Chondrocyte (in vitro differentiated cells): ENCODE results near the gene SEPTIN2. TPM values are rescaled to one million over a fixed set of nuclear protein-coding genes. Genes with fewer than 3 reads are reported as not detected.
A peak's percentile ranks its signal among the peaks of the same experiment; 100 is the strongest.

Experiments used
- DNase-seq: peaks from one replicate; pipeline ENCODE4 v3.0.0; 2021; ENCODE audit warnings: mixed read lengths, low spot score
- H3K27ac Mint-ChIP-seq: one replicate; pipeline ENCODE4 v1.8.0; 2021; ENCODE audit warnings: mild to moderate bottlenecking, moderate library complexity, mixed read lengths; ENCODE audit not compliant: unreplicated experiment
- H3K27me3 Mint-ChIP-seq: 2 replicates; pipeline ENCODE4 v1.8.0; 2021; ENCODE audit warnings: low read depth, mixed read lengths
- H3K36me3 Mint-ChIP-seq: 2 replicates; pipeline ENCODE4 v1.8.0; 2021; ENCODE audit warnings: low read depth, mixed read lengths
- H3K4me1 Mint-ChIP-seq: 2 replicates; pipeline ENCODE4 v1.8.0; 2021; ENCODE audit warnings: low read depth, mild to moderate bottlenecking, mixed read lengths
- H3K4me3 Mint-ChIP-seq: one replicate; pipeline ENCODE4 v1.8.0; 2021; ENCODE audit warnings: mild to moderate bottlenecking, moderate library complexity, mixed read lengths; ENCODE audit not compliant: unreplicated experiment
- H3K9me3 Mint-ChIP-seq: 2 replicates; pipeline ENCODE4 v1.8.0; 2021; ENCODE audit warnings: low read depth, mixed read lengths
- total RNA-seq: library from RNA; stranded (reverse); gene quantifications from 3 replicates; pipeline ENCODE4 v1.2.1, GENCODE V29; 2021
- TF ChIP-seq, protein P1 (sequence below): fragments of 200-600 bp; sonication (generic); IDR thresholded peaks from 2 replicates; pipeline ENCODE4 v1.5.0; 2021; ENCODE audit warnings: antibody characterized with exemption, mild to moderate bottlenecking, moderate library complexity

SEPTIN2 gene
- total RNA-seq, 1 donor from 2014 or later, result 465 TPM

DNA sequence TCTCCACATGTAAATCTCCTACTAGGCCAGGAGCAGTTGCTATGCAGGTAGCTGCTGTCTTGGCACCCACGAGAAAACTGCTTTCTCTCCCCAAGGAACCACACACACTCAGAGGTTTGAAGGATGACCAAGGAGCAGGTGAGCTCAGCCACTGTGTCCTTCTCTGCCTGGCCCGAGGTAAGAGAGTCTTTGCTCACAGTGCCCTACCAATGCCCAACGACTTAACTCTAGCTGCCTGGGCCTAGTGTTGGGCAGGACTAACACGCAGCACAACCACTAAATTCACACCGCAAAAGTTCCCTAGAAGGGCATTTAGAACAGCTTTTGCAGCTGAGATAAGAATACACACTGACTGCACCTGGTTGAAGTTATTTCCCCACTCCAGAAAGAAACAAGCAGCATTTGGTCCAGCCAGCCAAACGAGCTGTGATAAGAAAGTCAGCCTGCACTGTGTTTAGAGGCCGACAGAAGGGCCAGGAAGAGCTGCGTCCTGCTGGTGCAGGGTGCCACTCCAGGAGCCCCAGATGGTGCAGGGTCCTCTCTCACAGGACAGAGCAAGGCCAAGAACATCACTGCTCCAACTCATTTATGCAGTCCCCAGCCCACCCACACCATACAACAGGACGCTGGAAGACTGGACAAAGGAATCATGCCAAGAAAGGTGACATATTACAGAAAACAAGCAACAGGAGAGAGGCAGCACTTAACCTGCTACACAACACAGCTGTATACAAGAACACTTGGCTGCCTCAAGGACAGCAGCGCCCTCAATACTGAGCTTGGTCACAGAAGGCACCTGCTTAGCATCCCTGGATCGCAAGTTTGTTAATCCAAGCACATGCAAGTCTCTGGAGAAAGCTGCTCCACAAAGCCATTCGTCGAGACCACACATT is 12.7 kb upstream of the SEPTIN2 start:
- Mint-ChIP-seq H3K4me3 (no peak overlapping the region), H3K27ac (peak overlapping the region; percentile 49), H3K9me3 (no peaks in the 10 kb centered on the region), H3K4me1 (peaks cover 14% of the 10 kb centered on the region), H3K36me3 (no peaks in the 10 kb centered on the region), H3K27me3 (no peaks in the 10 kb centered on the region)
- TF ChIP-seq, protein P1, sequence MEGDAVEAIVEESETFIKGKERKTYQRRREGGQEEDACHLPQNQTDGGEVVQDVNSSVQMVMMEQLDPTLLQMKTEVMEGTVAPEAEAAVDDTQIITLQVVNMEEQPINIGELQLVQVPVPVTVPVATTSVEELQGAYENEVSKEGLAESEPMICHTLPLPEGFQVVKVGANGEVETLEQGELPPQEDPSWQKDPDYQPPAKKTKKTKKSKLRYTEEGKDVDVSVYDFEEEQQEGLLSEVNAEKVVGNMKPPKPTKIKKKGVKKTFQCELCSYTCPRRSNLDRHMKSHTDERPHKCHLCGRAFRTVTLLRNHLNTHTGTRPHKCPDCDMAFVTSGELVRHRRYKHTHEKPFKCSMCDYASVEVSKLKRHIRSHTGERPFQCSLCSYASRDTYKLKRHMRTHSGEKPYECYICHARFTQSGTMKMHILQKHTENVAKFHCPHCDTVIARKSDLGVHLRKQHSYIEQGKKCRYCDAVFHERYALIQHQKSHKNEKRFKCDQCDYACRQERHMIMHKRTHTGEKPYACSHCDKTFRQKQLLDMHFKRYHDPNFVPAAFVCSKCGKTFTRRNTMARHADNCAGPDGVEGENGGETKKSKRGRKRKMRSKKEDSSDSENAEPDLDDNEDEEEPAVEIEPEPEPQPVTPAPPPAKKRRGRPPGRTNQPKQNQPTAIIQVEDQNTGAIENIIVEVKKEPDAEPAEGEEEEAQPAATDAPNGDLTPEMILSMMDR, result no peak
- DNase-seq, result no peak

DNA sequence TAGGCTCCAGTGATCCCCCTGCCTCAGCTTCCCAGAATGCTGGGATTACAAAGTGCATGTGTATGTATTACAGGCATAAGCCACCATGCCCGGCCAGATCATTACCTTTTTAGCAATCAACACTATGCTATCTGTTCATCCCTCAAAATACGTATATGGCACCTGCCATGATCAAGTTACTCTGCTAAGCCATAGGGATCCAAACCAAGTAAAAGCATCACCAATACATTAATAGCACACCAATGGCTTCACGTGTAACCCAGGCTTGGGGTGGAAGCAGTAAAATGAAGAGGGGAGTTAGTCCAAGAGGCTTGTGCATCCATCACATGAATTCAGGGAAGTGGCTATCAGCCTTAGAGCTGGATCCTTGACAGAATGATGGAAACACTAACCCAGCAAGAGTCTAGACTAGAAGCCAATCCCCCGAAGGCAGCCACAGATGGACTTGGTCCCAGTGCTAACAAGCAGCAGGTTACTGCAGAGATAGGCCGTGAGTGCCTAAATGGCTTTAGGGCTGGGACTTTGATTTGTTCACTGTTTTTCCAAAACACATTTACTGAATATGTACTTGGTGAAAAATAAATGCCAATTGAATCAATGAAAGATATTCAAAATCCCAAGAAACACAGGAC is 11.6 kb upstream of the SEPTIN2 start:
- Mint-ChIP-seq H3K9me3 (no peaks in the 10 kb centered on the region), H3K4me1 (peaks cover 23% of the 10 kb centered on the region), H3K27me3 (no peaks in the 10 kb centered on the region), H3K36me3 (no peaks in the 10 kb centered on the region), H3K4me3 (no peak overlapping the region), H3K27ac (no peak overlapping the region)
- DNase-seq, result no peak
- TF ChIP-seq, protein P1, result no peak

DNA sequence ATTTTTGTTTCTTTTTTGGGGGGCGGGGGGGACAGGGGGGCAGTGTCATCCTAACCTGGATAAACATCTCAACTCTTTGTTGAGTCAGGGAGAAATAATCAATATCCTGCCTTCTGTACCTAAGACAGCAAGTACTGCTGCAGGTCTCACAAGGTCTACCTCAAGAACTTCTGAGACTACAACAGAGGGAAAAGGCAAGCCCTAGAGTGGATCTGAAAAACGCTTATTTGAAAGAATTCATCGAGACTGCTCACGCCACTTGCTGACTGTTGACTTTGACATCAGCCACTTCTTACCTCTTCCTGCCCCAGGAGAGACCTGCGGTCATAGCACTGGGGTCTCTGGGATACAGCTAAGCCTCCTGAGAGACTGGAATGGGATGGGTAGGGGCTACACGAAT is 8.7 kb upstream of the SEPTIN2 start:
- Mint-ChIP-seq H3K36me3 (no peaks in the 10 kb centered on the region), H3K27me3 (no peaks in the 10 kb centered on the region), H3K27ac (no peak overlapping the region), H3K9me3 (no peaks in the 10 kb centered on the region), H3K4me1 (peaks cover 50% of the 10 kb centered on the region), H3K4me3 (no peak overlapping the region)
- DNase-seq, result no peak
- TF ChIP-seq, protein P1, result no peak

DNA sequence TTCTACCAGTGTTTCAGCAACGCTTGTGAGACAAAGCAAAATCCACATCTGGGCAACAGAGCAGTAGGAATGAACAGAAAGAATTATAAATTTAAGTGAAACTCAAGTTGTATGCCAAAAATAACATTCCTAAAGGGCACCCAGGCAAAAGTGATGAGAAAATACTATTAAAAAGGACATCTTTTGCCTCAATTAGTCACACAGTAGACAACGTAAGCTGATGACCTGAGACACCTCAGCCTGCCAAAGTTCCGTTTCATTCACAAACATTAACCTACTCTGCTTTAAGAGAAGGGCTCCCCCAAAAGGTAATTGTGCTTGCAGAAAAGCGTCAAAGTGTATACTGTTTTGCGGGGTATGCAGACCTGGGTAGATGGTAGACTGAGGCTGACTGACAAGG is 7.5 kb upstream of the SEPTIN2 start:
- no peak overlapping the region for H3K4me3 Mint-ChIP-seq
- no peak for DNase-seq
- TF ChIP-seq, protein P1, result no peak
- peaks cover 60% of the 10 kb centered on the region for H3K4me1 Mint-ChIP-seq
- H3K36me3 Mint-ChIP-seq, result no peaks in the 10 kb centered on the region
- H3K9me3 Mint-ChIP-seq, result no peaks in the 10 kb centered on the region
- H3K27ac Mint-ChIP-seq, result peak overlapping the region; percentile 83
- no peaks in the 10 kb centered on the region for H3K27me3 Mint-ChIP-seq

DNA sequence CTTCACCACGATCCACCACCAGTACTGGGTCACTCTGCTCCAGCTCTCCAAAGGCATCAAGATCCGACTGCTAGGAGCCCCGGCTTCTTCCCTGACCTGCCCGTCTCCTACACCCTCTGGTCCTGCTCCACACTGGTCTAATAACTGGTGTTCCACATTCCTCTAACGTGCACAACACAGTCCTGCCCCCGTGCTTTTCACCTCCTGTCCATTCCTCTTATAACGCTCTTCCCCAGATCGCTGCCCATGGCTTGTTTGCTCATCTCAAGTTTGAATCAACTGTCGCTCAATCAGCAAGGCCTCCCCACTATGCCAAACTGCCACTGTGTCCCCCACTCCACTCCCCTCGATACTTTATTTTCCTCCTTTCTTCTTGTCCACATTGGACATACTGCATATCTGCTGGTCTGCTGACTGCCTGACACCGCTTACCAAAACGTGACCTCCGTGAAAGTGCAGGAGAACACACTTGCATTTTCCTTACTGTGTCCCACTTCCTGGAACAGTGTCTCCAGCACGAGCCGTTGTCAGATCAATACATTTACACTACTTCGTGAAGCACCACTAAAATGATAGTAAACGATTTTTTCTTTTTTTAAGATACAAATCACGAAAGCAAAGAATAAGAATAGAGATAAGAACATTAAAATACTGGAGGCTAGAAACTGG is 6.8 kb upstream of the SEPTIN2 start:
- H3K27me3 Mint-ChIP-seq, result no peaks in the 10 kb centered on the region
- peak overlapping the region; percentile 67 for H3K27ac Mint-ChIP-seq

More for the DNA sequence above, 6.8 kb upstream of the SEPTIN2 start:
- Mint-ChIP-seq H3K4me1 (peaks cover 66% of the 10 kb centered on the region), H3K9me3 (no peaks in the 10 kb centered on the region), H3K4me3 (no peak overlapping the region), H3K36me3 (no peaks in the 10 kb centered on the region)
- DNase-seq, result no peak
- TF ChIP-seq, protein P1, result no peak
